K562 (cell line): ENCODE data around the gene MALRD1. TPM values are rescaled to one million over a fixed set of nuclear protein-coding genes. Genes with fewer than 3 reads are reported as not detected.

Source experiments
- ATAC-seq: fragments of 200-7000 bp; cut with Tn5 transposase; 3 replicates; pipeline ENCODE4 v1.9.1; 2020; ENCODE audit warnings: moderate library complexity
- BruUV-seq: library from RNA; stranded (reverse); fragments of 400-500 nt; replicated peaks from 2 replicates; lab custom pipeline; 2021; lab: Mats Ljungman, UMichigan
- CTCF ChIA-PET: fragments of 300-600 bp; formaldehyde crosslinking; extraction: SDS; loops from one replicate; lab custom pipeline; 2021; ENCODE audit warnings: low intra/inter-chr PET ratio; lab: Yijun Ruan, JAX
- POLR2A ChIA-PET: fragments of 300-600, 350-650 bp; sonication (Branson Sonifier 250); formaldehyde crosslinking; extraction: SDS; loops from one replicate; lab custom pipeline; 2021; ENCODE audit warnings: antibody characterized with exemption, inconsistent platforms; lab: Yijun Ruan, JAX
- DNase-seq, 4 experiments: peaks; one replicate each; pipeline versions ENCODE4 v3.0.0 to v3.0.0-alpha.2; 2011 to 2018; ENCODE audit warnings: low spot score in 3 of 4, mixed read lengths in 3 of 4; ENCODE audit errors: extremely low read depth in 1 of 4
- FAIRE-seq: peaks from 2 replicates; lab custom pipeline; 2011; peaks lifted over from hg19 to GRCh38; lab: Jason Lieb, UNC
- H2AFZ ChIP-seq: 2 replicates; pipeline ENCODE4 v1.6.0; 2011; ENCODE audit warnings: low read depth, low read length, control low read depth, inconsistent platforms
- H3K27ac ChIP-seq: fragments of 200-600 bp; 3 replicates; pipeline ENCODE4 v1.8.0; 2011; ENCODE audit warnings: low read depth, mild to moderate bottlenecking, control low read depth, inconsistent platforms, low read length, moderate library complexity, mixed read lengths; ENCODE audit errors: extremely low read depth
- H3K27me3 ChIP-seq, 2 experiments: fragments of 300-600 bp in 1 of 2; 2 replicates in 1 of 2; 3 replicates in 1 of 2; pipeline versions ENCODE4 v1.6.0 to v1.8.0; 2011; ENCODE audit warnings: inconsistent platforms in 2 of 2, low read length in 2 of 2, mild to moderate bottlenecking in 1 of 2, mixed read lengths in 1 of 2, moderate library complexity in 1 of 2; ENCODE audit not compliant: control insufficient read depth in 2 of 2, insufficient read depth in 2 of 2
- H3K36me3 ChIP-seq: fragments of 300-600 bp; 3 replicates; pipeline ENCODE4 v1.8.0; 2011; ENCODE audit warnings: mild to moderate bottlenecking, low read length, inconsistent platforms; ENCODE audit not compliant: control insufficient read depth, insufficient read depth
- H3K4me1 ChIP-seq, 2 experiments: fragments of 200-600 bp in 1 of 2; replicated peaks in 1 of 2; 2 replicates in 1 of 2; 3 replicates in 1 of 2; pipeline versions ENCODE4 v1.5.1 to v1.8.0; 2011; ENCODE audit warnings: inconsistent platforms in 2 of 2, low read length in 2 of 2, mild to moderate bottlenecking in 1 of 2, mixed read lengths in 1 of 2, moderate library complexity in 1 of 2; ENCODE audit not compliant: control insufficient read depth in 2 of 2, insufficient read depth in 2 of 2
- H3K4me2 ChIP-seq: 2 replicates; pipeline ENCODE4 v1.6.1; 2011; ENCODE audit warnings: low read length, control low read depth, inconsistent platforms, mixed read lengths; ENCODE audit not compliant: insufficient read depth
- H3K4me3 ChIP-seq: fragments of 200-600 bp; sonication (generic), shearing (Covaris generic); 2 replicates; pipeline ENCODE4 v1.5.1; 2016; ENCODE audit warnings: control low read depth, inconsistent platforms
- H3K79me2 ChIP-seq: fragments of 200-600 bp; 3 replicates; pipeline ENCODE4 v1.8.0; 2011; ENCODE audit warnings: low read length, inconsistent platforms; ENCODE audit not compliant: control insufficient read depth, insufficient read depth
- H3K9ac ChIP-seq, 2 experiments: 2 replicates each; pipeline versions ENCODE4 v1.6.0 to v1.6.1; 2011; ENCODE audit warnings: low read depth in 2 of 2, low read length in 2 of 2, control low read depth in 1 of 2, inconsistent platforms in 1 of 2, mild to moderate bottlenecking in 1 of 2, mixed read lengths in 1 of 2; ENCODE audit not compliant: insufficient read depth in 1 of 2
- H3K9me1 ChIP-seq: one replicate; pipeline ENCODE4 v1.6.0; 2011; ENCODE audit warnings: inconsistent platforms, mild to moderate bottlenecking, low read length, moderate library complexity; ENCODE audit not compliant: control insufficient read depth, insufficient read depth
- H3K9me3 ChIP-seq: replicated peaks from 2 replicates; pipeline ENCODE4 v1.5.1; 2011; ENCODE audit warnings: low read depth, low read length, inconsistent platforms; ENCODE audit not compliant: control insufficient read depth, insufficient read depth
- H4K20me1 ChIP-seq: replicated peaks from 2 replicates; pipeline ENCODE4 v1.6.1; 2011; ENCODE audit warnings: low read length, inconsistent platforms, mixed read lengths; ENCODE audit not compliant: control insufficient read depth, insufficient read depth
- BCOR ChIP-seq: fragments of 450-650 bp; IDR thresholded peaks from 2 replicates; pipeline ENCODE4 v1.6.1; 2016
- CBX1 ChIP-seq: sonication (generic); IDR thresholded peaks from 2 replicates; pipeline ENCODE4 v1.6.1; 2016; ENCODE audit warnings: antibody characterized with exemption, low read depth, mild to moderate bottlenecking
- ELF4 ChIP-seq: fragments of 450-650 bp; formaldehyde crosslinking; IDR thresholded peaks from 2 replicates; pipeline ENCODE4 v1.4.0; 2022; ENCODE audit warnings: missing genetic modification characterization
- ETV6 ChIP-seq, 3 experiments: fragments of 150-350 bp in 1 of 3; sonication (generic) in 1 of 3; formaldehyde crosslinking in 1 of 3; IDR thresholded peaks; 2 replicates each; pipeline versions ENCODE4 v1.6.1 to v1.8.0; 2014 to 2022; ENCODE audit warnings: borderline replicate concordance in 2 of 3, low read depth in 2 of 3, antibody characterized with exemption in 1 of 3, low read length in 1 of 3, mild to moderate bottlenecking in 1 of 3, missing genetic modification reagents in 1 of 3
- HIVEP1 ChIP-seq: fragments of 250-450 bp; sonication (Bioruptor Pico); IDR thresholded peaks from 2 replicates; pipeline ENCODE4 v1.4.0; 2020; ENCODE audit warnings: mild to moderate bottlenecking
- HLTF ChIP-seq: fragments of 450-650 bp; IDR thresholded peaks from 2 replicates; pipeline ENCODE4 v1.6.1; 2016
- MCM7 ChIP-seq, 2 experiments: fragments of 450-650 bp; IDR thresholded peaks; 2 replicates each; pipeline ENCODE4 v1.6.1; 2016 to 2018
- PTRF ChIP-seq: fragments of 450-650 bp; IDR thresholded peaks from 2 replicates; pipeline ENCODE4 v1.6.1; 2016; ENCODE audit warnings: mild to moderate bottlenecking, missing genetic modification characterization, missing compliant biosample characterization
- RUNX1 ChIP-seq: sonication (generic); IDR thresholded peaks from 2 replicates; pipeline ENCODE4 v1.6.1; 2016; ENCODE audit warnings: antibody characterized with exemption, low read depth
- SP1 ChIP-seq: sonication (generic); formaldehyde crosslinking; IDR thresholded peaks from 2 replicates; pipeline ENCODE4 v1.8.1; 2022; ENCODE audit warnings: mild to moderate bottlenecking, missing genetic modification reagents
- SPI1 ChIP-seq: IDR thresholded peaks from 2 replicates; pipeline ENCODE4 v1.6.1; 2011; ENCODE audit warnings: low read depth, low read length, control low read depth, borderline replicate concordance
- ZFP1 ChIP-seq: fragments of 450-650 bp; formaldehyde crosslinking; IDR thresholded peaks from 2 replicates; pipeline ENCODE4 v1.4.0; 2020; ENCODE audit warnings: mild to moderate bottlenecking, mixed read lengths
- ZNF41 ChIP-seq: fragments of 250-450 bp; sonication (Bioruptor Pico); conservative IDR thresholded peaks from 2 replicates; pipeline ENCODE4 v1.4.0; 2020; ENCODE audit warnings: mild to moderate bottlenecking
- WGBS: fragments of 100-300 bp; shearing (Covaris generic); methylation state at CpG from one replicate; pipeline ENCODE4 v1.1.6; 2016; ENCODE audit warnings: low coverage, mixed read lengths; ENCODE audit not compliant: insufficient coverage; ENCODE audit errors: missing lambda C conversion rate; 5-methylcytosine and 5-hydroxymethylcytosine counted together
- in situ Hi-C: fragments of 300-500 bp; cut with MboI; formaldehyde crosslinking; loops from 4 replicates; pipeline ENCODE4 v1.15.0; 2018; ENCODE audit warnings: inconsistent platforms, mixed read lengths
- intact Hi-C: fragments of 100-400 bp; cut with micrococcal nuclease; formaldehyde crosslinking; loops from 2 replicates; pipeline ENCODE4 v1.14.2; 2022
- polyA plus RNA-seq, 8 experiments: library from polyadenylated mRNA; depleted of rRNA in 4 of 8; stranded (reverse) in 5 of 8; unstranded in 3 of 8; fragments of >200 nt; fragmentation: Nextera tagmentation in 2 of 8; fragmentation: Illumina TruSeq in 1 of 8; extraction: Ambion mirVana in 2 of 8; extraction: Trizol in 1 of 8; gene quantifications; 2 replicates each; pipeline versions ENCODE4 v1.2.1 to v1.2.3, GENCODE V29; 2011 to 2014; ENCODE audit warnings: inconsistent platforms in 1 of 8, missing spikeins in 1 of 8
- total RNA-seq, 7 experiments: library from RNA; depleted of rRNA in 6 of 7; stranded (reverse); fragments of >200 nt in 6 of 7; fragmentation: Illumina TruSeq in 2 of 7; extraction: Trizol in 2 of 7; gene quantifications; 2 replicates each; pipeline versions ENCODE4 v1.2.1 to v1.2.3, GENCODE V29; 2011 to 2021; ENCODE audit warnings: low replicate concordance in 1 of 7
- TF ChIP-seq, protein P1 (sequence below), 2 experiments: fragments of 450-650 bp; formaldehyde crosslinking in 1 of 2; IDR thresholded peaks; 2 replicates each; pipeline versions ENCODE4 v1.4.0 to v1.6.1; 2014 to 2020; ENCODE audit warnings: mild to moderate bottlenecking in 2 of 2, borderline replicate concordance in 1 of 2, low read depth in 1 of 2
- TF ChIP-seq, protein P2 (sequence below): fragments of 250-450 bp; sonication (Bioruptor Pico); IDR thresholded peaks from 2 replicates; pipeline ENCODE4 v1.8.0; 2022; ENCODE audit warnings: inconsistent platforms, mild to moderate bottlenecking, moderate library complexity, borderline replicate concordance

MALRD1 gene
- total and polyA plus RNA-seq, 9 of the 15 experiments (the other 6 are each of a cell fraction or from before 2014, with no cell fraction given): not detected

DNA sequence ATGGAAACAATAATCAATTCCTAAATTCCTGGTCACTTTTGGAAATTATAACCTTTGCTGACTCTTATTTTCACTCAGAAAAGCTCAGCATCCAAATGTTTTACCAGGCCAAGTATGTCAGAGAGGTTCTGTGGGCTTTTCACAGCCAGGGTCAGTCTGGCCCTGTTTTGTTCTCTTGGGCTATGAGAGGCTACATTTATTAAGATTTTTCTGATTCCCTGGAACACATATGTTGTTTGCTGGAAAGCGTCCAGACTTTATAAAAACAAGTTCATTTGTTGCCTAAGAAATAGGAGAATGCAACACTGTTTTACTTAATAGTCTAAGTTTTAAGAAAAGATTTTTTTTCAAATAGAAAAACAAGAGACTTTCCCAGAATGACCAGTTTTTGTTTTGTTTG is 529.2 kb downstream of the MALRD1 start:
- H3K36me3 ChIP-seq: no peaks in the 10 kb centered on the region
- in situ Hi-C loops: no loop called here
- no peak overlapping the region for H3K9ac ChIP-seq
- TF ChIP-seq MCM7 (IDR thresholded peaks at IDR 0.05) (no peak), CBX1 (no peak), ETV6 (IDR thresholded peaks at IDR 0.05; ENCODE audit: borderline replicate concordance in 1 of 2, low read depth in 2 of 2, low read length in 1 of 2) (no peak), ETV6 (CRISPR knock-in tag; IDR thresholded peaks at IDR 0.05; ENCODE audit: borderline replicate concordance) (no peak), ELF4 (CRISPR knock-in tag) (no peak), SPI1 (no peak), SP1 (CRISPR knock-in tag) (no peak), RUNX1 (no peak), ZNF41 (no peak), ZFP1 (no peak), BCOR (no peak), PTRF (tag) (no peak), HIVEP1 (CRISPR knock-in tag) (no peak), HLTF (no peak)
- TF ChIP-seq, protein P1, sequence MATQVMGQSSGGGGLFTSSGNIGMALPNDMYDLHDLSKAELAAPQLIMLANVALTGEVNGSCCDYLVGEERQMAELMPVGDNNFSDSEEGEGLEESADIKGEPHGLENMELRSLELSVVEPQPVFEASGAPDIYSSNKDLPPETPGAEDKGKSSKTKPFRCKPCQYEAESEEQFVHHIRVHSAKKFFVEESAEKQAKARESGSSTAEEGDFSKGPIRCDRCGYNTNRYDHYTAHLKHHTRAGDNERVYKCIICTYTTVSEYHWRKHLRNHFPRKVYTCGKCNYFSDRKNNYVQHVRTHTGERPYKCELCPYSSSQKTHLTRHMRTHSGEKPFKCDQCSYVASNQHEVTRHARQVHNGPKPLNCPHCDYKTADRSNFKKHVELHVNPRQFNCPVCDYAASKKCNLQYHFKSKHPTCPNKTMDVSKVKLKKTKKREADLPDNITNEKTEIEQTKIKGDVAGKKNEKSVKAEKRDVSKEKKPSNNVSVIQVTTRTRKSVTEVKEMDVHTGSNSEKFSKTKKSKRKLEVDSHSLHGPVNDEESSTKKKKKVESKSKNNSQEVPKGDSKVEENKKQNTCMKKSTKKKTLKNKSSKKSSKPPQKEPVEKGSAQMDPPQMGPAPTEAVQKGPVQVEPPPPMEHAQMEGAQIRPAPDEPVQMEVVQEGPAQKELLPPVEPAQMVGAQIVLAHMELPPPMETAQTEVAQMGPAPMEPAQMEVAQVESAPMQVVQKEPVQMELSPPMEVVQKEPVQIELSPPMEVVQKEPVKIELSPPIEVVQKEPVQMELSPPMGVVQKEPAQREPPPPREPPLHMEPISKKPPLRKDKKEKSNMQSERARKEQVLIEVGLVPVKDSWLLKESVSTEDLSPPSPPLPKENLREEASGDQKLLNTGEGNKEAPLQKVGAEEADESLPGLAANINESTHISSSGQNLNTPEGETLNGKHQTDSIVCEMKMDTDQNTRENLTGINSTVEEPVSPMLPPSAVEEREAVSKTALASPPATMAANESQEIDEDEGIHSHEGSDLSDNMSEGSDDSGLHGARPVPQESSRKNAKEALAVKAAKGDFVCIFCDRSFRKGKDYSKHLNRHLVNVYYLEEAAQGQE (IDR thresholded peaks at IDR 0.05; ENCODE audit: borderline replicate concordance): no peak
- TF ChIP-seq, protein P1 (CRISPR knock-in tag; IDR thresholded peaks at IDR 0.05; ENCODE audit: low read depth): no peak
- TF ChIP-seq, protein P2, sequence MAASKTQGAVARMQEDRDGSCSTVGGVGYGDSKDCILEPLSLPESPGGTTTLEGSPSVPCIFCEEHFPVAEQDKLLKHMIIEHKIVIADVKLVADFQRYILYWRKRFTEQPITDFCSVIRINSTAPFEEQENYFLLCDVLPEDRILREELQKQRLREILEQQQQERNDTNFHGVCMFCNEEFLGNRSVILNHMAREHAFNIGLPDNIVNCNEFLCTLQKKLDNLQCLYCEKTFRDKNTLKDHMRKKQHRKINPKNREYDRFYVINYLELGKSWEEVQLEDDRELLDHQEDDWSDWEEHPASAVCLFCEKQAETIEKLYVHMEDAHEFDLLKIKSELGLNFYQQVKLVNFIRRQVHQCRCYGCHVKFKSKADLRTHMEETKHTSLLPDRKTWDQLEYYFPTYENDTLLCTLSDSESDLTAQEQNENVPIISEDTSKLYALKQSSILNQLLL: no peak
- TF ChIP-seq, all 486 proteins: peak for 0
- Histone ChIP-seq H3K4me2 (no peak overlapping the region), H3K4me1 (no peaks in the 10 kb centered on the region), H3K4me3 (no peak overlapping the region), H2AFZ (no peak overlapping the region), H3K79me2 (no peaks in the 10 kb centered on the region), H3K27ac (no peak overlapping the region), H3K27me3 (no peaks in the 10 kb centered on the region), H4K20me1 (no peaks in the 10 kb centered on the region), H3K9me1 (no peaks in the 10 kb centered on the region), H3K9me3 (no peaks in the 10 kb centered on the region; the same call in 1 of the 2 replicates)
- intact Hi-C loops: no loop called here
- no peak for FAIRE-seq
- DNase-seq: no peak
- no TSS peak for BruUV-seq
- WGBS: 0% methylated on average over 1 of the region's 1 CpG
- POLR2A ChIA-PET: no interaction called here
- CTCF ChIA-PET: no interaction called here
- ATAC-seq: no peak
